OCI-LY7 (cell line): Measurements from ENCODE around the gene GPR32.

Experiments
- CTCF ChIP-seq: fragments of 200-600 bp; sonication (generic); conservative IDR thresholded peaks from 2 replicates; pipeline ENCODE4 v1.5.1; 2014; ENCODE audit warnings: mild to moderate bottlenecking, antibody characterized with exemption, low read length, moderate library complexity, mixed read lengths
- EZH2phosphoT487 ChIP-seq: fragments of 200-600 bp; sonication (generic); IDR thresholded peaks from 2 replicates; pipeline ENCODE4 v1.6.1; 2018; ENCODE audit warnings: low read depth, borderline replicate concordance, mild to moderate bottlenecking, mixed run types, antibody characterized with exemption, low read length, moderate library complexity, mixed read lengths

- no peak for TF ChIP-seq CTCF
- no peak for TF ChIP-seq EZH2phosphoT487
Measured at GRCh38 chr19:50818859-50819472, 48.7 kb downstream of the GPR32 start.
